SK-N-SH treated with all-trans-retinoic acid at 6 μM for 48 hours (cell line): ENCODE measurements around the gene CD3D.

ENCODE experiments used
- ATAC-seq: fragments of 200-7000 bp; cut with Tn5 transposase; 3 replicates; pipeline ENCODE4 v1.9.1; 2020; ENCODE audit warnings: mild to moderate bottlenecking, moderate library complexity
- ARNTL ChIP-seq: fragments of 450-650 bp; formaldehyde crosslinking; IDR thresholded peaks from 2 replicates; pipeline ENCODE4 v1.5.0; 2020; ENCODE audit warnings: low read depth, mild to moderate bottlenecking, moderate library complexity, borderline replicate concordance
- BACH2 ChIP-seq: fragments of 250-450 bp; sonication (Bioruptor Pico); IDR thresholded peaks from 2 replicates; pipeline ENCODE4 v1.9.0; 2021; ENCODE audit warnings: mild to moderate bottlenecking, borderline replicate concordance
- CREB5 ChIP-seq: fragments of 250-450 bp; sonication (Bioruptor Pico); IDR thresholded peaks from 2 replicates; pipeline ENCODE4 v1.5.1; 2020; ENCODE audit warnings: low read depth, mild to moderate bottlenecking, moderate library complexity
- CSDC2 ChIP-seq: fragments of 250-450 bp; sonication (Bioruptor Pico); IDR thresholded peaks from 2 replicates; pipeline ENCODE4 v1.5.0; 2020; ENCODE audit warnings: mild to moderate bottlenecking, moderate library complexity
- CSRNP3 ChIP-seq: fragments of 250-450 bp; sonication (Bioruptor Pico); IDR thresholded peaks from 2 replicates; pipeline ENCODE4 v1.5.1; 2021; ENCODE audit warnings: mild to moderate bottlenecking, moderate library complexity
- ESRRG ChIP-seq: fragments of 250-450 bp; sonication (Bioruptor Pico); IDR thresholded peaks from 2 replicates; pipeline ENCODE4 v1.6.1; 2021; ENCODE audit warnings: mild to moderate bottlenecking
- ISL1 ChIP-seq: fragments of 250-450 bp; sonication (Bioruptor Pico); IDR thresholded peaks from 2 replicates; pipeline ENCODE4 v2.1.2; 2022; ENCODE audit warnings: mild to moderate bottlenecking, moderate library complexity
- OSR1 ChIP-seq: fragments of 250-450 bp; sonication (Bioruptor Pico); IDR thresholded peaks from 2 replicates; pipeline ENCODE4 v1.8.0; 2022; ENCODE audit warnings: moderate library complexity, mild to moderate bottlenecking, inconsistent platforms
- PATZ1 ChIP-seq: fragments of 250-450 bp; sonication (Bioruptor Pico); IDR thresholded peaks from 2 replicates; pipeline ENCODE4 v1.8.0; 2020; ENCODE audit warnings: mild to moderate bottlenecking, moderate library complexity, borderline replicate concordance
- PPARA ChIP-seq: fragments of 250-450 bp; sonication (Bioruptor Pico); IDR thresholded peaks from 2 replicates; pipeline ENCODE4 v1.5.0; 2020; ENCODE audit warnings: mild to moderate bottlenecking, borderline replicate concordance
- SNAI2 ChIP-seq: fragments of 250-450 bp; sonication (Bioruptor Pico); IDR thresholded peaks from 2 replicates; pipeline ENCODE4 v1.5.0; 2020; ENCODE audit warnings: mild to moderate bottlenecking, moderate library complexity
- TCF4 ChIP-seq: fragments of 250-450 bp; sonication (Bioruptor Pico); IDR thresholded peaks from 2 replicates; pipeline ENCODE4 v1.8.0; 2021; ENCODE audit warnings: mild to moderate bottlenecking, moderate library complexity, borderline replicate concordance
- TOX ChIP-seq: fragments of 250-450 bp; sonication (Bioruptor Pico); IDR thresholded peaks from 2 replicates; pipeline ENCODE4 v1.8.0; 2021; ENCODE audit warnings: mild to moderate bottlenecking, moderate library complexity, borderline replicate concordance
- TSHZ2 ChIP-seq: fragments of 250-450 bp; sonication (Bioruptor Pico); IDR thresholded peaks from 2 replicates; pipeline ENCODE4 v1.5.0; 2020; ENCODE audit warnings: mild to moderate bottlenecking, moderate library complexity
- ZC3H10 ChIP-seq: fragments of 250-450 bp; sonication (Bioruptor Pico); IDR thresholded peaks from 2 replicates; pipeline ENCODE4 v1.5.1; 2021; ENCODE audit warnings: mild to moderate bottlenecking, moderate library complexity
- ZFP3 ChIP-seq: fragments of 250-450 bp; sonication (Bioruptor Pico); IDR thresholded peaks from 2 replicates; pipeline ENCODE4 v1.5.0; 2020; ENCODE audit warnings: mild to moderate bottlenecking, moderate library complexity
- ZFP30 ChIP-seq: fragments of 450-650 bp; formaldehyde crosslinking; IDR thresholded peaks from 2 replicates; pipeline ENCODE4 v1.5.0; 2022; ENCODE audit warnings: mild to moderate bottlenecking, moderate library complexity
- ZNF565 ChIP-seq: fragments of 450-650 bp; formaldehyde crosslinking; conservative IDR thresholded peaks from 2 replicates; pipeline ENCODE4 v1.5.0; 2020; ENCODE audit warnings: low read depth, mild to moderate bottlenecking, moderate library complexity
- ZNF70 ChIP-seq: fragments of 450-650 bp; formaldehyde crosslinking; IDR thresholded peaks from 2 replicates; pipeline ENCODE4 v1.5.0; 2020; ENCODE audit warnings: mild to moderate bottlenecking, moderate library complexity
- ZNF8 ChIP-seq: fragments of 450-650 bp; formaldehyde crosslinking; IDR thresholded peaks from 2 replicates; pipeline ENCODE4 v1.5.0; 2020; ENCODE audit warnings: mild to moderate bottlenecking, moderate library complexity

Gene CD3D

GRCh38 chr11:118301600-118302195, 40.8 kb downstream of the CD3D start:
- no peak for TF ChIP-seq TCF4
- TF ChIP-seq TSHZ2 (CRISPR knock-in tag): no peak
- TF ChIP-seq CREB5 (CRISPR knock-in tag): no peak
- no peak for TF ChIP-seq ARNTL
- TF ChIP-seq ZC3H10: no peak
- no peak for TF ChIP-seq ZNF8 (CRISPR knock-in tag)
- no peak for TF ChIP-seq ZNF565 (CRISPR knock-in tag)
- no peak for TF ChIP-seq ZNF70 (CRISPR knock-in tag)
- TF ChIP-seq PATZ1 (CRISPR knock-in tag): no peak
- TF ChIP-seq CSDC2 (CRISPR knock-in tag): no peak
- no peak for TF ChIP-seq ZFP3
- no peak for TF ChIP-seq SNAI2 (CRISPR knock-in tag)
- TF ChIP-seq ISL1: no peak
- TF ChIP-seq BACH2: no peak
- TF ChIP-seq, all 23 proteins: peak for 0
- no peak for ATAC-seq

GRCh38 chr11:118295815-118296454, 46.6 kb downstream of the CD3D start:
- TF ChIP-seq ZNF70 (CRISPR knock-in tag) (no peak), CREB5 (CRISPR knock-in tag) (no peak), TCF4 (no peak)
- ATAC-seq: no peak

GRCh38 chr11:118295199-118295598, 47.3 kb downstream of the CD3D start:
- ATAC-seq: no peak
- TF ChIP-seq ISL1 (no peak), OSR1 (CRISPR knock-in tag) (no peak), PATZ1 (CRISPR knock-in tag) (no peak), ZNF8 (CRISPR knock-in tag) (no peak), ARNTL (no peak), SNAI2 (CRISPR knock-in tag) (no peak), ZFP3 (no peak), CREB5 (CRISPR knock-in tag) (no peak), ZFP30 (no peak), ZNF565 (CRISPR knock-in tag) (no peak), ESRRG (CRISPR knock-in tag) (no peak), TSHZ2 (CRISPR knock-in tag) (no peak), PPARA (CRISPR knock-in tag) (no peak), TOX (CRISPR knock-in tag) (no peak), ZNF70 (CRISPR knock-in tag) (no peak), CSDC2 (CRISPR knock-in tag) (no peak), CSRNP3 (CRISPR knock-in tag) (no peak)
